Fibroblast of skin of left quadriceps (primary cell): ENCODE data around the gene SAT2.

Experiments
- DNase-seq, 2 experiments: peaks; one replicate each; pipeline ENCODE4 v3.0.0-alpha.2; 2013; ENCODE audit warnings: low read depth in 2 of 2

The SAT2 gene

DNA sequence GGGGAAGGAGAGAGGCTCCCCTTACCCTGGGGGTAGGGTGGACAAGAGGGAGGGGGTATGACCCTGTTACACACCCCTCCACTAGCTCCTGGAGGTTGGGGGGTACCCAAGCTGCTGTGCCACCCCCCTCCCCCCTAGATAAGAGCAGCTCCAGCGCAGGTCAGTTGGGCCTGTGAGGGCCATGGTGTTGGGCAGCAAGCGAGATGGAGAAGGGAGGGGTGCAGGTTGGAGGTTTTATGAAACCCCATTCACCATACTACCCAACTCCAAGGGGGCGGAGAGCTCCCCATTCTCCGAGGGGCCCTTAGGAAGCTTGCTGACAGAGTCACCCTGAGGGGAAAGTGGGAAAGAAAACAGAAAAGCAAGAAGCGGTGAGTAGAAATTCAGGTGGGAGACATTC is 36.0 kb downstream of the SAT2 start:
- DNase-seq: no peak

DNA sequence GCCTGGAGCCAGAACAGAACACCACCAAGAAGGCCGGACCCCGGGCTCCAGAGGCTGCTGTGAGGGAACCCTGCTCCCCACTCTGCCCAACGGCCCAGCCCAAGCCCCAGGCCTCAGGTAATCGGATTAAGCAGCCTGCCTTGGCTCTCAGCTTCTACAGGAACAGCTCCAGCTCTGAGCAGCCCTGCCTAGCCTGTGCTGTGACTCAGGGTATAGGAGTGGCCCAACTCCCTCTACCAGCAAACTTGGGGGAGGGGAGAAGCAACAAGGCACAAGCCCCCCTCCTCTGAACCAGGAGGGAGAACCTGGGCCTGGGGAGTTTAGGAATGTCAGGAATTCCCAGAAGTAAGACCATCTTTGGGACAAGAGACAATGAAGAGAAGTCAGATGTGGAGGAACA is 36.9 kb downstream of the SAT2 start:
- DNase-seq: no peak

DNA sequence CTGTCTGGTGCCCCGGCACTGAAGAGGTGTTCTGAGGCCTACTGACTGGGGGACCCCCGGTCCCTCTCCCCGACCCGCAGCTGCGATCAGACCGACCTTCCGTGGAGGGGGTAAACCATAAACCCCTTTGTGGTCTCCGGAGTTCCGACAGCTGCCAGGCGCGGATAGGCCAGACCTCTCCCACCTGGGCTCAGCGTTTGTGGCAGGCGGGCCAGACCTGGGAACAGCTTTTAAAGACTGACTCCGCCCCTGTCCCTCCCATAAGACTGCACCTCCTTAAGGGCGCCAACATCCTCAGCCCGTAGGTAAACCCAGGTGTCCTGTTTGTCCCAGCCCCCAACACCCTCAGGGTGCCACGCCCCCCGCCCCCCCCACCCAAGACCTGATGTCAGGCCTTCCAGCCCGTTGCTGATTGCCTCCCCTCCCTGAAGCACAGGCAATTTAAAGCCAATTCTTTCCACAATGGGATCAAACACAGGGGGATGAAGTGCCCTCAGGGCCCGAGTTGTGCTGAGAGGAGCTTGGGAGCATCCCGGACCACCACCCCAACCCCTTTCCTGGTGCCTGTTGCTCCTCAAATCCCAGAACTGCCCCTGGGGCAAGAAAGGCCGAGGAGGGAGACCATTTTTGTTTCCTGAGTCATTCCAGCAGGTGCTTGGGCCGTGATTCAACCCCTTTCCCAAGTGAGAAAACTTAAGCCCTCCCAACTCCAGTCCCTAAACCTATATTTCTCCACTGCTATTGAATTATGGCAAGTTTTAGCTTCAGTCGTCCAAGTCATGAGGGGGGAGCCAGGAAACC is 37.5 kb downstream of the SAT2 start, which contains the start of gene SOX15:
SOX15 (minus strand) TSS at position 204 of the 801 bp plus-strand sequence. CDS start 418 bp downstream, outside the sequence.
- DNase-seq: no peak

DNA sequence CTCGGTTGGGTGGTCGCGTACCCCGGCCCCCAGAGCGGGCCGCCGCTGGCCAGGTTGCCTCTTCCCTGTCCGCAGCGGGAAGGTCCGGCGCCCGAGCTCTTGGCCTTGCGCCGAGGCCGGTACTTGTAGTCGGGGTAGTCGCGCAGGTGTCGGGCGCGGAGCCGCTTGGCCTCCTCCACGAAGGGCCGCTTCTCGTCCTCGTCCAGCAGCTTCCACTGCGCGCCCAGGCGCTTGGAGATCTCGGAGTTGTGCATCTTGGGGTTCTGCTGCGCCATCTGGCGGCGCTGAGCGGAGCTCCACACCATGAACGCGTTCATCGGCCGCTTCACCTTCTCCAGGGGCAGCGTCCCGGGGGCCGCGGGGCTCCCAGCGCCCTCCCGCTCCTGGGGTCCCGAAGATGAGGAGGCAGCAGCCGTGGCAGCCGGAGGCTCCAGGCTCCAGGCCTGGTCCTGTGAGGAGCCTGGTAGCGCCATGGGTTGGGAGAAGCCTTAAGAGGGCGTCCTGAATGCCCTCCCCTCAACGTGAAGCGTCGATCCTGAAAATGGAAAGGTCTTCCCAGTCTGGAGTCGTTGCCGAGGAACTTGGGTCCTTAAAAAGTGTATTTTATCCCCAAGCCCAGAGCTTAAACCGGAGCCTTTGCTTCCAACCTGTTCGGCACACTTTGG is 38.3 kb downstream of the SAT2 start:
- peak; percentile 53 to 61 for DNase-seq

DNA sequence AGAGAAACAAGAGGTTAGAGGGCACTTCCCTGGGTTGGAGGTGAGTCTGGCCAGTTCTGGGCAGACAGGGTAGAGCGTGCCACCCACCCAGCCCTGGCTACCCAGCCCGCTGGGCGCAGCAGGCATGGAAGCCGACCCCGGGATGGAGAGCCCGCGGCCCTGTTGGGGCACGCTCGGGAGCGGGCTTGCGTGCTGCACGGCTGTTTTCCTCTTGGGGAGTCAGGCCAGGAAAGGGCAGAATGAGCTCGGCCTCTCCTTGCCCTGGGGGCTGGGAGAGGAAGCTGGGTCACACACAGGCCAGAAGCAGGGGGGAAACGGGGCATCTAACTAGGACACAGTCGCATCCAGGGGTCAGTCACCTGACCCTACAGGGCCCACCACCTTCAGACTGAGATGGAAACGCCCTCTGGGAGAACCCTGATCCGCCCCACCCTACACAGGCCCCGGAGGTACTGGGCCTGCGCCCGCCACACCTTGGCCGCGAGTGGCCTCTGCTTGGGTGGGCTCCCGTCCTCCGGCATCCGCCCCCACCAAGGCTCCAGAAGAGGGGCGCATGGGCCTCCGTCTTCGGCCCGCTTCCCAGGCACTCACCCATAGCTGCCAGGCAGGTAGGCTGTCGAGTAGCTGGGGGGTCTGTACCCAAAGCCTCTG is 38.9 kb downstream of the SAT2 start:
- DNase-seq: no peak

DNA sequence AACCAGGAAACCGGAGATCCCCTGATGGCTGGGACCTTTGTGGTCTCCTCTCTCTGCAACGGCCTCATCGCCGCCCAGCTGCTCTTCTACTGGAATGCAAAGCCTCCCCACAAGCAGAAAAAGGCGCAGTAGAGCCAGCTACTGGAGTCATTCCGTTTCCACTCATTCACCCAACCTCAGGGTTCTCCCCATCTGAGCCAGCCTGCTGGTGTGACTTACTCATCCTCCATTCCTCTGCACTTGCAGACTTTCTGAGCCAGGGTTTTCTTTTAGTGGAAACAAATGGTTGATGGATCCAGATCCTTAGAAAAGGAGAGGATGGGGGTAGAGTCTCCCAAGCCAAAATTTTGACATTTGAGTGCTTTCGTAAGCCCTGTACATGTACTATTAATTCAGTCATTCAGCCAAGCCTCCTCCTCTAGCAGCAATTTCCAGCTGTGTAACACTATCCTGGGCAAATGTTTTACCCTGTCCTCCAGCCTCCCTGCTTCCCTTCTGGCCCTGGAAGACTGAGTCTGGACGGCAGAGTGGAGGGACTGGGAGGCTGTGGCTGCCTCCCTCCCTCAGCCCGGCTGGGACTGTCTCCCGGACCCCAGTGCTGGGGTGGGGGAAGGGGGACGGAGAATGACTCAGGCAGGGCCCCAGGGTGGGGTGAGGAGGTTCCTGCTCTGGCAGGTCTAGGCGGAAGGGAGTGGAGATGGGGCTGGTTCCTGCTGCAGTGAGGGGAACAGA is 40.0 kb downstream of the SAT2 start:
- peak; percentile 86 to 87 for DNase-seq

DNA sequence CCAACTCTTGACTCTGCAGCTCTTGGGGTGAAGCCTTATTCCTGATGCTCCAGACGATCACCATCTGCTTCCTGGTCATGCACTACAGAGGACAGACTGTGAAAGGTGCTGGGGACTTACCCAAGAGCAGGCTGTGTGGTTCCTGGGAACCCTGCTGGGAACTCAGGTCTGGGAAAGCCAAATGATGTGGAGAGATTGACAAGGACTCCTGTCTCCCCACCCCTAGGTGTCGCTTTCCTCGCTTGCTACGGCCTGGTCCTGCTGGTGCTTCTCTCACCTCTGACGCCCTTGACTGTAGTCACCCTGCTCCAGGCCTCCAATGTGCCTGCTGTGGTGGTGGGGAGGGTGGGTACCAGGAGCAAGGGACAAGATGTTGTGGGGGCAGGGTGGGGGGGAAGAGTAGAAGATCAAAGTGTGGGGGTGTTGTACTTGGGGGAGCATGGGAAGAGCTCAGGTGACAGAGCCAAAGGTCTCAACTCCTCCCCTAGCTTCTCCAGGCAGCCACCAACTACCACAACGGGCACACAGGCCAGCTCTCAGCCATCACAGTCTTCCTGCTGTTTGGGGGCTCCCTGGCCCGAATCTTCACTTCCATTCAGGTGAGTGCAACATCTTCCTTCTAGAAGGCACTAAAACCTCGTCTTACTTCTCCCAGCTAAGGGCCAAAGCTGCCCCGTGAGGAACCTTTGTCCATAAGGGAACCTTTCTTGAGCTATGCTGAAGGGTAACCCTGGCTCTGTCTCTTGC is 40.8 kb downstream of the SAT2 start:
- DNase-seq: no peak

DNA sequence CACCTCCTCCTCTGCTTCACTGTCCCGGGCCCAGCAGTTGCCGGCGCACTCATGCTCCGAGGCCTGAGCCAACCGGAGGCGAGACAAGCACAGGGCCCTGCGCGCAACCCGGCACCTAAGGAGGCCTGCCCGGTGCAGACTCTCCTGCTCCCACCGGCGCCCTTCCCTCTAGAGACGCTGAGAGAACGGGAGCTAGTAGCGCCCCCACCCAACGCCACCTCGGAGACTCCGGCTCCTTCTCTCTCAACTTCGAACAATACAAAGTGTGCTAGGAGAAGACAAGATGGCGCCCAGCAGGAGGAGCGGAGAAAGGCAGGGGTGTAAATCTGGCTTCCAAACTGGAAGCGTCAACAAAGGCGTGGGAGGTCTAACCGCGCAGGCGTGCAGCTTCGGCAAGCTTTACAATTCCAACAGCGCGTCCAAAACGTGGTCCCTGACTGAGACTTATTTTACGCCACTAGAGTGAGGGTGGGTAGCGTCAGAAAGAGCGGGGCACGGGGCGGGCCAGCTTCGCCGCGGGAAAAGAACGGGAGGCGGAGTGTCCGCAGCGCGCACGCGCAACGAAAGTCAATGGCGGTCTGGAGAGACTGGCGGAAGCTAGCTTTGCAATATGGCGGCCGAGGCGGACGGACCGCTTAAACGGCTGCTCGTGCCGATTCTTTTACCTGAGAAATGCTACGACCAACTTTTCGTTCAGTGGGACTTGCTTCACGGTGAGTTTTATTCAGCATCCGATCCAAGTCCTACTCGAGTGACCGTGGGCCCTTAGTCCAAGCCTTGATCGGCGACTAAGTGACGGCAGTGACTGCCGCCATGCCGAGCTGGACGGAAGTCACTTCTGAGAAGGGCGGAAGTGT is 44.1 kb downstream of the SAT2 start, which contains the start of gene MPDU1:
MPDU1 (plus strand) TSS at position 600 of the 857 bp plus-strand sequence; CDS start at position 611, 11 bp downstream.
- peak; percentile 96 to 97 for DNase-seq

DNA sequence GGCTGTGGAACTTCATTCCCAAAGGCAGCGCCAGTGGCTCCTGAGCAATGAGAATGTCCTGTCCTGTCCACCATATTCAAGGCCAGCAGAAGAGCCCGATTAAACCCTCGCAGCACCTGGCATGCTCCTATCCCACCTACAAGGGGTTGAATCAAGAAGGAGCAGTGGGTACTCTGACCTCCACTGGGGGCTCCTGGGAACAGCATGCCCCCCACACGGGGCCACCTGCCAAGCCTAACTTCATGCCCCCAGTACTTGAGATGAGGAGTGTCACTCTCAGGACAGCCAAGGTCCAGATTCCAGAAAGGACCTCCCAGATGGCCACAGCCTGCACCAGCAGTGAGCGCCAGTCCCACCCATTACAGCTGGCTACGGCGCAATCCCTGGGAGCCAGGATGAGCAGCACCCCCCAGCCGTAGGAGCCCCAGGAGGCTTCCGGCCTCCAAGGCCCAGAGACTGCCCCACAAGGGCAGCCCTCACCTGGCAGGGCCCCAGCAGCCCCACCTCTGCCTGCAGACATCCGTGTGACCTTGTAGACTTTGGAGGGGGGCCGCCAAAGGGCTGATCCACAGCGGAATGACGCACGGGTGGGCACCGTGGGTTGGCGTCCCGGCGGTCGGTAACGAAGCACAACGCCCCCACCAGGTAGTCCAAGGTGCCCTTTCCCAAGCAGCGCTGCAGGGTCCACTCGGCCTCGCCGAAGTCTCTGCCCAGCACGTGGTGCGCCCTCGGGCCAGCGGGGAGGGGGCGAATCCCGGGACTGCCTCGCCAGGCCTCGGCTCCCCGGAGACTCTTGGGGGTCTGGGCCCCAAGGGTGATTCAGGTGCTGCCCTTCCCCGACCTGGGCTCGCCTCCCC is 45.0 kb downstream of the SAT2 start:
- DNase-seq: no peak

DNA sequence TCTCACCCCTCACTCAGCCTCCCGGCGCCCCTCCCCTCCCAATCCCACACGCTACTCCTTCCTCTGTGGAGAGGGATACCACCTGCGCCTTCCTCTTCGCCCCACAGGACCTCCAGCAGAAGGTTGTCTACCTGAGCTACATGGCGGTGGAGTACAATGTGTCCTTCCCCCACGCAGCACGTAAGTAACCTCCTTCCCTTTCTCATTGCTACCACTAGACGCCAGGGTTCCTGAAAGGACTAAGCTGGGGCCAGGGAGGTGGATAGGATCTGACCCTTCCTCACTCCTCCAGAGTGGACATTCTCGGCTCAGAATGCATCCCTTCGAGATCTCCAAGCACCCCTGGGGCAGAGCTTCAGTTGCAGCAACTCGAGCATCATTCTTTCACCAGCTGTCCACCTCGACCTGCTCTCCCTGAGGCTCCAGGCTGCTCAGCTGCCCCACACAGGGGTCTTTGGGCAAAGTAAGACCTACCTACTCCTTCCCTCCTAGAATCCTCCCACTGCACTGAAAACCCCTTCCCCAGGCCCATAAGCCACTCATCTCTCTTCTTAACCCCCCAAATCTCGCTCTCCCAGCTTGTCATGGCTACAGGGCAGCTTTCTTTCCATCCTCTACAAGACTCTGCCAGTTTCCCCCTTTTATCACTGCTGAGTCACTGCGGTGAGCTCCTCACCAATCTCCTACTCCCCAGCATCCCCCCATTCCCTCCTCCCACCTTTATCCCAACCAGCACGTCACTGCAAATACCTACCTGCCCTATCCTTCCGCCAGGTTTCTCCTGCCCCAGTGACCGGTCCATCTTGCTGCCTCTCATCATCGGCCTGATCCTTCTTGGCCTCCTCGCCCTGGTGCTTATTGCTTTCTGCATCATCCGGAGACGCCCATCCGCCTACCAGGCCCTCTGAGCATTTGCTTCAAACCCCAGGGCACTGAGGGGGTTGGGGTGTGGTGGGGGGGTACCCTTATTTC is 46.7 kb downstream of the SAT2 start:
- no peak for DNase-seq

DNA sequence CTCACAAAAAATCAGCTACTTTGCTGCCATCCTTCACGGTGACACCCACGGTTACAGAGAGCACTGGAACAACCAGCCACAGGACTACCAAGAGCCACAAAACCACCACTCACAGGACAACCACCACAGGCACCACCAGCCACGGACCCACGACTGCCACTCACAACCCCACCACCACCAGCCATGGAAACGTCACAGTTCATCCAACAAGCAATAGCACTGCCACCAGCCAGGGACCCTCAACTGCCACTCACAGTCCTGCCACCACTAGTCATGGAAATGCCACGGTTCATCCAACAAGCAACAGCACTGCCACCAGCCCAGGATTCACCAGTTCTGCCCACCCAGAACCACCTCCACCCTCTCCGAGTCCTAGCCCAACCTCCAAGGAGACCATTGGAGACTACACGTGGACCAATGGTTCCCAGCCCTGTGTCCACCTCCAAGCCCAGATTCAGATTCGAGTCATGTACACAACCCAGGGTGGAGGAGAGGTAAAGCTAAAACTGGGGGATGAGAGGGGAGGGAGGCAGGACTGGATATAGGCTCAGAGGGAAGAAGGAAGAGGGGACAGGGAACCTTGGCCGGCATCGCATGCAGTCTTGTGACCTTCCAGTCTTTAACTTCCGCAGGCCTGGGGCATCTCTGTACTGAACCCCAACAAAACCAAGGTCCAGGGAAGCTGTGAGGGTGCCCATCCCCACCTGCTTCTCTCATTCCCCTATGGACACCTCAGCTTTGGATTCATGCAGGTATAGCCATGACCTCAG is 47.6 kb downstream of the SAT2 start:
- no peak for DNase-seq

DNA sequence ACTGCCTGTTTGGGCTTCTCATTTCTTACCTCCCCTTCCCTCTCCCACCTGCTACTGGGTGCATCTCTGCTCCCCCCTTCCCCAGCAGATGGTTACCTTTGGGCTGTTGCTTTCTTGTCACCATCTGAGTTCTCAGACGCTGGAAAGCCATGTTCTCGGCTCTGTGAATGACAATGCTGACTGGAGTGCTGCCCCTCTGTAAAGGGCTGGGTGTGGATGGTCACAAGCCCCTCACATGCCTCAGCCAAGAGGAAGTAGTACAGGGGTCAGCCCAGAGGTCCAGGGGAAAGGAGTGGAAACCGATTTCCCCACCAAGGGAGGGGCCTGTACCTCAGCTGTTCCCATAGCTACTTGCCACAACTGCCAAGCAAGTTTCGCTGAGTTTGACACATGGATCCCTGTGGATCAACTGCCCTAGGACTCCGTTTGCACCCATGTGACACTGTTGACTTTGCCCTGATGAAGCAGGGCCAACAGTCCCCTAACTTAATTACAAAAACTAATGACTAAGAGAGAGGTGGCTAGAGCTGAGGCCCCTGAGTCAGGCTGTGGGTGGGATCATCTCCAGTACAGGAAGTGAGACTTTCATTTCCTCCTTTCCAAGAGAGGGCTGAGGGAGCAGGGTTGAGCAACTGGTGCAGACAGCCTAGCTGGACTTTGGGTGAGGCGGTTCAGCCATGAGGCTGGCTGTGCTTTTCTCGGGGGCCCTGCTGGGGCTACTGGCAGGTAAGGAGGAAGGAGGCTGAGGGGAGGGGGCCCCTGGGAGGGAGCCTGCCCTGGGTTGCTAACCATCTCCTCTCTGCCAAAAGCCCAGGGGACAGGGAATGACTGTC is 48.4 kb downstream of the SAT2 start, which contains the start of gene CD68:
CD68 (plus strand) TSS at position 638 of the 833 bp plus-strand sequence; CDS start at position 678, 40 bp downstream.
- DNase-seq: peak; percentile 70 to 71

DNA sequence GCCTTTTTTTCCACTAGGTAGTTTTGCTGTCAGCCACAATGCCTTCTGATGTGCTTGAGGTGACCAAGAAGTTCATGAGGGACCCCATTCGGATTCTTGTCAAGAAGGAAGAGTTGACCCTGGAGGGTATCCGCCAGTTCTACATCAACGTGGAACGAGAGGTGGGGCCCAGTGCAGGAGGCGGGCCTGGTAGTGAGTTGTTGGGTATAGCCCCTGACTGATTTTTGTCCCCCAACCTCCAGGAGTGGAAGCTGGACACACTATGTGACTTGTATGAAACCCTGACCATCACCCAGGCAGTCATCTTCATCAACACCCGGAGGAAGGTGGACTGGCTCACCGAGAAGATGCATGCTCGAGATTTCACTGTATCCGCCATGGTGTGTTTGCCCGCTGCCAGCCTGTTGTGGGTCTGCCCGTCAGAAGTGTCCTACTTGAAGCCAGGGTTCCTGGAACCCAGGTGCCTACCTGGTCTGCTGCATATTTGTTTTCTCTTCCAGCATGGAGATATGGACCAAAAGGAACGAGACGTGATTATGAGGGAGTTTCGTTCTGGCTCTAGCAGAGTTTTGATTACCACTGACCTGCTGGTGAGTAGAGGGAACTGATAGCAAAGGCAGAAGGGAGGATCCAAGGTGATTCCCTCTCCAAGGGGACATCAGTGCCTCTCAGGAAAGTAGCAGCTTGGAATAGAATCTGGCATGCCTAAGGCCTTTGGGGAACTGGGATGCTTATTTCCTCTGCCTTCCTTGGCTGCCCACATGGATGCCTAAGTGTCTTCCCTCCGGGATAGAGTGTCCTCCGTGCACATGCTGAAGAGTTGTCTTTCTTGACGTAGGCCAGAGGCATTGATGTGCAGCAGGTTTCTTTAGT is 50.1 kb downstream of the SAT2 start:
- DNase-seq: no peak

DNA sequence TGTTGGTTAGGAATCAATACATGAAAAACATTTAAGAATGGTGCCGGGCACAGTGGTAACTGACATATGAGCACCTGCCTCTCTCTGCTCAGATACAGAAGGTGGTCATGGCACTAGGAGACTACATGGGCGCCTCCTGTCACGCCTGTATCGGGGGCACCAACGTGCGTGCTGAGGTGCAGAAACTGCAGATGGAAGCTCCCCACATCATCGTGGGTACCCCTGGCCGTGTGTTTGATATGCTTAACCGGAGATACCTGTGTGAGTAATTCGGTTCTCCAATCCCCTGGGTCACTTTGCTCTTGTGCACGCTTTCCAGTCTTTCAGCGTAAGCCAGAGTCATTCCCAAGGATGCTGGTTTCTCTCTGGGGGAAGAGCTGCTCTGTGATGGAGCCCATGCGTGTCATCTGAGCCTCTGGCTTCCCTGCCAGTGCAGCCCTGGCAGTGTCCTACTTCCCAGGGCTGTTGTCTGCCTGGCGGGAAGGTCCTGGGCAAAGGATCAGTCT is 51.1 kb downstream of the SAT2 start:
- DNase-seq: no peak
